ENCODE results near the gene TMEM258.
A peak's percentile ranks its signal among the peaks of the same experiment; 100 is the strongest.

The TMEM258 gene

DNA sequence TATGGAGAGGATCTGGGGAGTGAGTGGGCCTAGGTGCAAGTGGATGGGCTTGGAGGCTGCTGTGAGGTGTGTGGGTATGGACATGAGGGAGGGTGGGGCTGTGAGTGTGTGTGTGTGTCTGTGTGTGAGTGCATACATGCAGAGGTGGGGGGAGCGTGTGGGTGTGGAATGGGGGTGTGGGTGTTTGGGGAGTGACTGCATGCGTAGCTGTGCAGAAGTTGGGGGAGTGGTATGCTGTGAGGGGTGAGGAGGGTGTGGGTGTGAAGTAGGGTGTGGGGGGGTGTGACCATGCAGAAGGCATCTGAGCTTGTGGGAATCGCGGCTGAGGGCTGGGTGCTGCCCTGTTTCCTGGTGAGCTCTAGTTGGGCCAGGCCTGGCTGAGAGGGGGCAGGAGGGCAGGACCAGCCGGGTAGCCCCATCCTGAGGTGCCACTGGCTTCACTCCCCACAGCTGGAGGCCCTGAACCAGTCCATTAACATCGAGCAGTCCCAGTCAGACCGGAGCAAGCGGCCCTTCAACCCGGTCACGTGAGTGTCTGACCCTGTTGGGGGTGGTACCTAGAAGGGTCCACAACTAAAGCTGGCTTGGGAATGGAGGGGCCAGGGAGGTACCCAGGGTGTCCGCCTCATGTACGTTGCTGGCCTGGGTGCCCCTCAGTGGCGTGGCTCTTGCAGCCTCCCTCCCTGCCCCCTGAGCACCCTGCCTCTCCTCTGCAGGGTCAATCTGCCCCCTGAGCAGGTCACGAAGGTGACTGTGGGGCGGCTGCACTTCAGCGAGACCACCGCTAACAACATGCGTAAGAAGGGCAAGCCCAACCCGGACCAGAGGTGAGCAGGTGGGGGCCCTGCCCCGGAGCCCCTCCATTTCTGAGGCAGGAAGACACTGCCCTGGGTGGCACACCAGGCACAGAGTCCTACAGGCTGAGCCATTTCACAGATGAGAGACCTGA is 16.5 kb downstream of the TMEM258 start:
- DNase-seq (ENCODE audit: low spot score), result no peak

- no peak for DNase-seq (ENCODE audit: low spot score)
These were observed 17.3 kb downstream of the TMEM258 start for GRCh38 chr11:61775106-61775505.

- no peak for DNase-seq (ENCODE audit: low spot score)
These were observed 18.0 kb downstream of the TMEM258 start for GRCh38 chr11:61774411-61774810.

GRCh38 chr11:61773809-61774208 is 18.6 kb downstream of the TMEM258 start:
- no peak for DNase-seq (ENCODE audit: low spot score)

- no peak for DNase-seq (ENCODE audit: low spot score)
These were observed 19.0 kb downstream of the TMEM258 start for GRCh38 chr11:61773356-61773755.

- DNase-seq (ENCODE audit: low spot score), result peak; percentile 75
These were observed 20.4 kb downstream of the TMEM258 start for GRCh38 chr11:61771985-61772455.

GRCh38 chr11:61771195-61771894 is 21.1 kb downstream of the TMEM258 start:
- DNase-seq (ENCODE audit: low spot score), result no peak

GRCh38 chr11:61769946-61770683 is 22.3 kb downstream of the TMEM258 start:
- DNase-seq (ENCODE audit: low spot score), result no peak

DNA sequence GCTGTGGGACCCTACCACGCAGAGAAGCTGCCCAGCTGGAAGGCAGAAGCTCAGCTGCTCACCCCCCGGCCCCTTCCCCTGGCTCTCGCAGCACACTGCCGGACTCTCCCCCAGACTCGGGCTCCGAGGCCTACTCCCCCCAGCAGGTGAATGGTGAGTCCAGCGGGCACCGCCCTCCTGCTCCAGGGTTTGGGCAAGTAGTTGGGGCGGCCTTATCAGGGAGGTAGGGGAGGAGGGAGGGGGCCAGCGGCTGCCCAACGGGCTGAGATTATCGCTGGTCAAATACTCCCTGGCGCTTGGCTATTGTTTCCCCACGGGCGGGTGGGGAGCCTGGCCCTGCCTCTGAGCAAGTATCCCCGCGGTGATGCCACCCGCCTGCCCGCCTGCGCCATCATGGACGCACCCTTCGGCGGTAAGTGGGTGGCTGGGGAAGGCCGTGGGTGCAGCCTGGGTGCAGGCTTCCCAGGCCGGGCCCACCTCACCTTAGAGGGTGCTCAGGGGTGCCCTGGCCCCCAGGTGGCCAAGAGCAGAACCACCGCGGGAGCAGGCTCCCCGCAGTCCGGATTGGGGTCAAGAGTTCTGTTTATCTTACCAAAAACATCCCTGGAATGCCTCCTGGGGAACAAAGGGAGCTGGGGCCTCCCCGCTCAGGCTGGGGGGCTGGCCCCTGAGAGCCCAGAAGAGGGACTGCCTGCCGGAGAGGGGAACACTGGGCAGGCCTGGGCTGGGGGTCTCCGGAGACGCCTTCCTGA is 23.1 kb downstream of the TMEM258 start:
- DNase-seq (ENCODE audit: low spot score), result peak; percentile 73

GRCh38 chr11:61768376-61769076 is 23.9 kb downstream of the TMEM258 start:
- no peak for DNase-seq (ENCODE audit: low spot score)

DNA sequence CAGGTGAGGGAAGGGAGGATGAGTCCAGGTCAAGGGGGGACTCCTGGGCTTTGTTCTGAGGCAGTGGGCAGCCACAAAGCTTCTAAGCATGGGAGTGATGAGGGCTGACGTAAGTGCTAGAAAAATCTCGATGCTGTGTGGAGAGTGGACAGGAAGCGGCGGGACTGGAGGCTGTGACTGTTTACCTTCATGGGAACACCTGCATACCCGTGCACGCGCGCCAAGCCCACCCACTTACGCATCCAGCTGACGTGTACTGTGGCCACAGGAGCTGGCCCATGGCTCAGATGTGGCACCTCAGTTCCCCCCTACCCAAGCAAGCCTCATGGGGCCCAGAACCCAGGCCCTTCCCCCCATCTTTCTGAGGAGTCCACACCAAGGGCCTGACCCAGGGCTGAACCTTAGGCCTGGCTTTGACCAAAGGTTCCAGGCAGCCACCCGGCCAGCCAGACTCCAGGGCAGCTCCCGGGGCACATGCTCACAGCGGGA is 26.0 kb downstream of the TMEM258 start:
- DNase-seq (ENCODE audit: low spot score), result no peak

DNA sequence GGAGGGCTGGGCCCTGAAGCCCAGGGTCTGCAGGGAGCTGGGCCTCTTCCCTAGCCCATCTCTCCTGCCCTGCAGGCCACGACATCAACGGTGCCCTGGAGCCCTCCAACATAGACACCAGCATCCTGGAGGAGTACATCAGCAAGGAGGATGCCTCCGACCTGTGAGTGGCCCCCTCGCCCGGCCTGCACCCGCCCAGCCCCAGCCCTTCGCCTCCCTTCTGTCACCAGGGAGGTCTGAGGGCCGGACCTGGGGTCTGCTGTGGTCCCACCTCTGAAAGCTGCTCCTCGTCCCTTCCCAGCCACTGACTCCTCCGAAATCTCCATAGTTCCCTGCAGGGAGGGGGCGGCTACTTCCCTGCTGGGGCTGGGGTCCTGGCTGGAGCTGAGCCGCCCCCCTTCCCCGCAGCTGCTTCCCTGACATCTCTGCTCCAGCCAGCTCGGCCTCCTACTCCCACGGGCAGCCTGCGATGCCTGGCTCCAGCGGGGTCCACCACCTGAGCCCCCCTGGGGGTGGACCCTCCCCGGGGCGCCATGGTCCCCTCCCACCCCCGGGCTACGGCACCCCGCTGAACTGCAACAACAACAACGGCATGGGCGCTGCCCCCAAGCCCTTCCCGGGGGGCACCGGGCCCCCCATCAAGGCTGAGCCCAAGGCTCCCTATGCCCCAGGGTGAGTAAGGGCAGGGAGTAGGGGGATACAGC is 26.7 kb downstream of the TMEM258 start:
- DNase-seq (ENCODE audit: low spot score), result no peak

DNA sequence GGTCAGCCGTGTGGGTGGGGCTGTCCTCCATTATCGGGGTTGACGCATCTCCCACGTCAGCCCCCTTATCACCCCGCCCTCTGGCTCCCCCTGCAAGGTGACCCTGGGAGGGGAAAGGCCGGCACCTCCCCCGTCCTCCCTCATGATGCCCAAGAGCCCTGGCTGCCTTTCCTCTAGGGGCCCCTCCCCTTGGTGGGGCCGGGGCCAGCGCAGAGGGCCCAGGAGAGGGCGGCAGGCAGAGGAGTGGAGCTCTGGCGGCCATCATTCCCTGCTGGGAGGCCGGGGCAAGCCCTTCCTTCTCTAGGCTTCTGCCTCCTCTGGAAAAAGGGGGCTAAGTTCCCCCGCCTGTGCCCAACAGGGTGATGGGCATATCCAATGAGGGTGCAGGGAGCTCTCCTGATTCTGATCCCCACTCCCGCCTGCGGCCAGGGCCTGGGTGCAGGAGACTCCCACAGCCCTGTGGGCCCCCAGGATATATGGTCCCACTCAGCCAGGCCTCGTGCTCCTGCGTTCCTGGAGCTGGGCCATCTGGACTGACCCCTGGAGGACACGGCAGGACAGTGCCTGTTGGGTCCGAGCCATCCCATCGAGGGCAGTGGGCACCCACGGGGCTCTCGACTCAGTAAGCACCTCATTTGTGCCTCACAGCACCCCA is 27.7 kb downstream of the TMEM258 start:
- peak; percentile 84 for DNase-seq (ENCODE audit: low spot score)

DNA sequence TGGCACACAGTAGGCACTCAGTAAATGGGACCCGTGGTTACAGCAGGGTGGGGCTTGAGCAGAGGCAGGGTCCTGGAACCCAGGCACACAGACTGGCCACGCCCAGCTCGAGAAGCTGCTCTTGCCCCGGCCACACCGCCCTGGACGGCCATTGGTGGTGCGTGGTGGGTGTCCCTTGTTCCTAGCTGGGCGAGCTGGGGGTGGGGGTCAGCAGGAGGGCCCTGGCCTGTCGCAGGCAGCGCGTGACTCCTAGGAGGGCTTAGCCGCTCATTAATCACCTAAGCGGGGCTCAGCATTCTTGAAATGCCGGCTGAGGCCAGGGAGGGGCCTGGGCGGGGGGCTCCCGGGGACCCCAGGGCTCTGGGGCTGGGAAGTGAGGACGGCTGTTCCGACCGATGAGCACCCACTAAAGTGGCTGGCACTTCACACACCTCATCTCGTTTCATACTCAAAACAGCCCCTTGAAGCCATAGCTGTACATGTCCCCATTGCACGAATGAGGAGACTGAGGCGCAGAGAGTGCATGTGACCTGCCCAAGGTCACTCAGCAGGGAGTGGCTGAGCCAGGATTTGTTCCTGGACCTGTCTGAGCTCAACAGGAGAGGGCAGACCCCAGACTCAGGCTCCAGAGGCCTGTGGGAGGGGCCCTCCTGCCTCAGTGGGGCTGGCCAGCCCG is 28.3 kb downstream of the TMEM258 start:
- no peak for DNase-seq (ENCODE audit: low spot score)

GRCh38 chr11:61762798-61763197 is 29.6 kb downstream of the TMEM258 start:
- no peak for DNase-seq (ENCODE audit: low spot score)

GRCh38 chr11:61762223-61762615 is 30.2 kb downstream of the TMEM258 start:
- DNase-seq (ENCODE audit: low spot score), result no peak

GRCh38 chr11:61761440-61762222 is 30.8 kb downstream of the TMEM258 start:
- no peak for DNase-seq (ENCODE audit: low spot score)

GRCh38 chr11:61760946-61761345 is 31.5 kb downstream of the TMEM258 start:
- DNase-seq (ENCODE audit: low spot score), result no peak
